HG03342 (cell line): ENCODE results near the gene TOM1.
"Not testable (repeated sequence)": the region's sequence is repeated elsewhere in the genome, so short reads cannot be mapped to it uniquely, and the experiment has no call there.

Experiments
- ATAC-seq: cut with Tn5 transposase; IDR thresholded peaks from one replicate; pipeline ENCODE4 v1.9.1; 2021; ENCODE audit warnings: mild to moderate bottlenecking, moderate library complexity; ENCODE audit not compliant: unreplicated experiment

TOM1 gene

DNA sequence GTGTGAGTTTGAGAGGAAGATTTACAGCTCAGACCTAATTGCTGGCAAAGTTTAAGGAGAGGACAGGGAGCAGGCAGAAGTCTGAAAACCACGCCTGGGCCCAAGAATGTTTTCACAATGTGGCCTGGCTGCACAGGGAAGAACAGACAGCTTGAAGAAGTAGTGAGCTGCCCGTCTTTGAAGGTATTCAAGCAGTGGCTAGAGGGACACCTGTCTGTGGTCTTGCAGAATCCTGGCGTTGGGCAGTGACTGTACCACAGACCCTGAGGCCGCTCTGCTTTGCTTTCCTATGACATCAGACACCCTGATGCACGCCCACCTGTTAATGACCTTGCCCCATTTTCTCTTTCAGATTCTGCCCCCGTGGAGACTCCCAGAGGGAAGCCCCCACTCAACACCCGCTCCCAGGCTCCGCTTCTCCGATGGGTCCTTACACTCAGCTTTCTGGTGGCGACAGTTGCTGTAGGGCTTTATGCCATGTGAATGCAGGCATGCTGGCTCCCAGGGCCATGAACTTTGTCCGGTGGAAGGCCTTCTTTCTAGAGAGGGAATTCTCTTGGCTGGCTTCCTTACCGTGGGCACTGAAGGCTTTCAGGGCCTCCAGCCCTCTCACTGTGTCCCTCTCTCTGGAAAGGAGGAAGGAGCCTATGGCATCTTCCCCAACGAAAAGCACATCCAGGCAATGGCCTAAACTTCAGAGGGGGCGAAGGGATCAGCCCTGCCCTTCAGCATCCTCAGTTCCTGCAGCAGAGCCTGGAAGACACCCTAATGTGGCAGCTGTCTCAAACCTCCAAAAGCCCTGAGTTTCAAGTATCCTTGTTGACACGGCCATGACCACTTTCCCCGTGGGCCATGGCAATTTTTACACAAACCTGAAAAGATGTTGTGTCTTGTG lies 93.7 kb downstream of the TOM1 start:
- ATAC-seq, result no peak

DNA sequence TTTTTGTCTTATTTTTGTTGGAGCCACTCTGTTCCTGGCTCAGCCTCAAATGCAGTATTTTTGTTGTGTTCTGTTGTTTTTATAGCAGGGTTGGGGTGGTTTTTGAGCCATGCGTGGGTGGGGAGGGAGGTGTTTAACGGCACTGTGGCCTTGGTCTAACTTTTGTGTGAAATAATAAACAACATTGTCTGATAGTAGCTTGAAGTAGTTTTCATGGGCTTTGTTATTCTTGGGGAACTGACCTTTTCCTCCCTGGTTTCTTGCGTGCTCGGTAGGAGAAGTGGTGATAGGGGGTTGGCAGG lies 94.3 kb downstream of the TOM1 start:
- ATAC-seq, result no peak

DNA sequence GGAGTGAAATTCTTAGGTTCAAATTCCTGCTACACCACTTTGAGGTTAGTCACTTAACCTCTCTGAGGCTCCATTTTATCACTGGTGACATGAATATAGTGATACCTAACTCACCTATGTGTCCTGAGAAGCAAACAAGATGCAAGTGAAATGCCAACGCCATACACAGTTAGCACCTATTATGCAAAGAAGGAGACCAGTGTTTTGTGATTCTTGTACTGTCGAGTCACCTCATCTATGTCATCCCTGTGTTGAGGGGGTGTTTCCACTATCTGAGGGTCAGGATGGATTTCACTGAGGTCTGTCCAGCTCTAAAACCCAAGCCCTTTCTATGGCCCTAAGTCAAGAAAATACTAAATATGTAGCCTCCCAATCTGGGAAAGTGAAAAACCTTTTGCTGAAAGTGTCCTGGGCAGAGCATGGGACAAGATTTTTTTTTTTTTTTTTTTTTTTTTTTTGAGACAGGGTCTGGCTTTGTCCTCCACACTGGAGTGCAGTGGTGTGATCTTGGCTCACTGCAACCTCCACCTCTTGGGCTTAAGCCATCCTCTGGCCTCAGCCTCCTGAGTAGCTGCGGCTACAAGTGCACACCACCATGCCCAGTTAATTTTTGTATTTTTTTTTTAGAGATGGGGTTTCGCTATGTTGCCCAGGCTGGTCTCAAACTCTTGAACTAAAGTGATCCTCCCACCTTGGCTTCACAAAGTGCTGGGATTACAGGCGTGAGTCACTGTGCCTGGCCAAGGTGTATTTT lies 95.3 kb downstream of the TOM1 start:
- ATAC-seq, result no peak

- ATAC-seq, result not testable (repeated sequence)
Measured at GRCh38 chr22:35396622-35397021, 96.9 kb downstream of the TOM1 start.

GRCh38 chr22:35397095-35397904 lies 97.6 kb downstream of the TOM1 start:
- no peak for ATAC-seq
